IMR-90 (cell line): ENCODE measurements around the gene SALL4. TPM values are rescaled to one million over a fixed set of nuclear protein-coding genes. Genes with fewer than 3 reads are reported as not detected.

Experiments
- ATAC-seq: fragments of 200-7000 bp; cut with Tn5 transposase; 2 replicates; pipeline ENCODE4 v1.9.1; 2020; ENCODE audit warnings: low read depth, mild to moderate bottlenecking, moderate library complexity
- BruUV-seq: library from RNA; stranded (reverse); fragments of 400-500 nt; replicated peaks from 2 replicates; lab custom pipeline; 2021; lab: Mats Ljungman, UMichigan
- CTCF ChIA-PET: fragments of 300-600 bp; formaldehyde crosslinking; extraction: SDS; loops from one replicate; lab custom pipeline; 2021; ENCODE audit warnings: antibody characterized with exemption; lab: Yijun Ruan, JAX
- POLR2A ChIA-PET: fragments of 300-600 bp; sonication (Branson Sonifier 250); formaldehyde crosslinking; loops from one replicate; lab custom pipeline; 2022; ENCODE audit warnings: antibody characterized with exemption; ENCODE audit not compliant: unreplicated experiment; lab: Charles Lee
- DNase-seq: peaks from one replicate; pipeline ENCODE4 v3.0.0; 2013
- H2AFZ ChIP-seq: replicated peaks from 2 replicates; pipeline ENCODE3; 2013; ENCODE audit warnings: low read length, mild to moderate bottlenecking; ENCODE audit not compliant: poor library complexity
- H2AK5ac ChIP-seq: 2 replicates; pipeline ENCODE4 v1.6.1; 2013; ENCODE audit warnings: low read depth, low read length, inconsistent platforms
- H2AK9ac ChIP-seq: replicated peaks from 2 replicates; pipeline ENCODE3; 2013; ENCODE audit warnings: mild to moderate bottlenecking, low read depth, low read length, moderate library complexity; ENCODE audit not compliant: poor library complexity
- H2BK120ac ChIP-seq: 2 replicates; pipeline ENCODE4 v1.6.1; 2013; ENCODE audit warnings: low read depth, low read length, inconsistent platforms
- H2BK15ac ChIP-seq: 3 replicates; pipeline ENCODE4 v1.6.1; 2013; ENCODE audit warnings: low read depth, low read length, inconsistent platforms
- H2BK20ac ChIP-seq: 2 replicates; pipeline ENCODE4 v1.6.1; 2013; ENCODE audit warnings: low read depth, mild to moderate bottlenecking, inconsistent platforms, low read length, moderate library complexity
- H2BK5ac ChIP-seq: 2 replicates; pipeline ENCODE4 v1.6.1; 2013; ENCODE audit warnings: mild to moderate bottlenecking, low read depth, low read length, inconsistent platforms; ENCODE audit not compliant: poor library complexity, severe bottlenecking
- H3K14ac ChIP-seq: replicated peaks from 2 replicates; pipeline ENCODE4 v1.6.1; 2013; ENCODE audit warnings: low read depth, low read length, inconsistent platforms
- H3K18ac ChIP-seq: 2 replicates; pipeline ENCODE4 v1.6.1; 2013; ENCODE audit warnings: low read depth, low read length, control low read depth
- H3K23ac ChIP-seq: 2 replicates; pipeline ENCODE4 v1.6.1; 2013; ENCODE audit warnings: low read depth, low read length, inconsistent platforms
- H3K27ac ChIP-seq: 2 replicates; pipeline ENCODE4 v1.5.1; 2013; ENCODE audit warnings: mild to moderate bottlenecking, control low read depth, low read length; ENCODE audit not compliant: insufficient read depth
- H3K27me3 ChIP-seq: 2 replicates; pipeline ENCODE4 v1.6.1; 2013; ENCODE audit warnings: low read length; ENCODE audit not compliant: control insufficient read depth, insufficient read depth
- H3K36me3 ChIP-seq: 2 replicates; pipeline ENCODE4 v1.6.1; 2013; ENCODE audit warnings: low read length, mixed read lengths; ENCODE audit not compliant: control insufficient read depth, insufficient read depth
- H3K4ac ChIP-seq: 2 replicates; pipeline ENCODE4 v1.6.1; 2013; ENCODE audit warnings: low read depth, low read length, inconsistent platforms
- H3K4me1 ChIP-seq: 2 replicates; pipeline ENCODE4 v1.6.1; 2013; ENCODE audit warnings: low read length, mixed read lengths; ENCODE audit not compliant: control insufficient read depth, insufficient read depth
- H3K4me2 ChIP-seq: 2 replicates; pipeline ENCODE4 v1.6.1; 2013; ENCODE audit warnings: low read depth, mild to moderate bottlenecking, control low read depth, low read length, moderate library complexity
- H3K4me3 ChIP-seq: 2 replicates; pipeline ENCODE4 v1.5.1; 2013; ENCODE audit warnings: low read depth, mild to moderate bottlenecking, control low read depth, low read length, moderate library complexity; ENCODE audit not compliant: insufficient read depth
- H3K56ac ChIP-seq: 2 replicates; pipeline ENCODE4 v1.6.1; 2013; ENCODE audit warnings: low read length, inconsistent platforms; ENCODE audit not compliant: insufficient read depth; ENCODE audit errors: extremely low read depth
- H3K79me1 ChIP-seq, 2 experiments: 2 replicates each; pipeline ENCODE4 v1.6.1; 2013; ENCODE audit warnings: low read length in 2 of 2, inconsistent platforms in 1 of 2, low read depth in 1 of 2
- H3K9ac ChIP-seq: 2 replicates; pipeline ENCODE4 v1.6.1; 2013; ENCODE audit warnings: low read depth, low read length, control low read depth
- H3K9me1 ChIP-seq: 2 replicates; pipeline ENCODE4 v1.6.1; 2013; ENCODE audit warnings: low read length, inconsistent platforms; ENCODE audit not compliant: insufficient read depth
- H3K9me3 ChIP-seq: 2 replicates; pipeline ENCODE4 v1.6.1; 2013; ENCODE audit warnings: low read length; ENCODE audit not compliant: control insufficient read depth, insufficient read depth
- H4K20me1 ChIP-seq: 2 replicates; pipeline ENCODE4 v1.6.1; 2013; ENCODE audit warnings: low read length, inconsistent platforms; ENCODE audit not compliant: insufficient read depth
- H4K5ac ChIP-seq: 2 replicates; pipeline ENCODE4 v1.6.1; 2013; ENCODE audit warnings: mild to moderate bottlenecking, low read depth, low read length, control low read depth
- H4K8ac ChIP-seq, 2 experiments: 2 replicates each; pipeline ENCODE4 v1.6.1; 2013; ENCODE audit warnings: low read depth in 2 of 2, low read length in 2 of 2, control low read depth in 1 of 2, inconsistent platforms in 1 of 2
- H4K91ac ChIP-seq: 2 replicates; pipeline ENCODE4 v1.6.1; 2013; ENCODE audit warnings: low read depth, low read length, inconsistent platforms; ENCODE audit not compliant: insufficient read depth
- CHD1 ChIP-seq: IDR thresholded peaks from 2 replicates; pipeline ENCODE4 v1.6.1; 2012; ENCODE audit warnings: low read depth, low read length, improper control_type of control experiment
- FOS ChIP-seq: fragments of 150-350 bp; IDR thresholded peaks from 2 replicates; pipeline ENCODE4 v1.6.1; 2016; ENCODE audit warnings: low read depth, low read length
- RCOR1 ChIP-seq: IDR thresholded peaks from 2 replicates; pipeline ENCODE4 v1.6.1; 2012; ENCODE audit warnings: mild to moderate bottlenecking, low read length, improper control_type of control experiment; ENCODE audit not compliant: insufficient replicate concordance
- WGBS, 2 experiments: methylation state at CpG; one replicate each; pipeline versions ENCODE4 v1.1.5 to v1.1.7; 2013; ENCODE audit warnings: missing lambda C conversion rate in 2 of 2; ENCODE audit not compliant: insufficient read length in 1 of 2; ENCODE audit errors: extremely low coverage in 2 of 2; 5-methylcytosine and 5-hydroxymethylcytosine counted together
- dilution Hi-C: fragments of 300-500 bp; cut with HindIII; formaldehyde crosslinking; loops from one replicate; pipeline ENCODE4 v1.14.3; 2018; ENCODE audit warnings: low sequenced_read_pairs; ENCODE audit not compliant: unreplicated experiment
- in situ Hi-C: fragments of 300-500 bp; cut with MboI; formaldehyde crosslinking; loops from 3 replicates; pipeline ENCODE4 v1.14.3; 2019; ENCODE audit warnings: low sequenced_read_pairs, inconsistent platforms, mixed read lengths
- intact Hi-C: fragments of 100-400 bp; cut with micrococcal nuclease; formaldehyde crosslinking; loops from 2 replicates; pipeline ENCODE4 v1.10.0; 2022
- polyA plus RNA-seq, 3 experiments: library from polyadenylated mRNA; depleted of rRNA; stranded (reverse); fragments of >200 nt; gene quantifications; 2 replicates each; pipeline ENCODE4 v1.2.3, GENCODE V29; 2012; ENCODE audit warnings: low replicate concordance in 1 of 3
- total RNA-seq: library from RNA; depleted of rRNA; stranded (reverse); fragments of >200 nt; gene quantifications from 2 replicates; pipeline ENCODE4 v1.2.3, GENCODE V29; 2012

SALL4 gene
- total and polyA plus RNA-seq, 2 of the 4 experiments (the other 2 are of a cell fraction): not detected

- in situ Hi-C loops: no loop called here
- Histone ChIP-seq H2AK9ac (no peak overlapping the region), H3K4ac (no peak overlapping the region), H3K14ac (no peak overlapping the region), H3K18ac (no peak overlapping the region), H3K9ac (no peak overlapping the region), H3K9me3 (peaks cover 2% of the 10 kb centered on the region; the same call in 1 of the 2 replicates), H3K23ac (no peak overlapping the region), H2BK15ac (no peak overlapping the region), H2AK5ac (no peak overlapping the region), H3K9me1 (no peaks in the 10 kb centered on the region), H4K91ac (no peak overlapping the region), H3K4me2 (no peak overlapping the region), H2AFZ (no peak overlapping the region), H2BK5ac (no peak overlapping the region), H3K4me3 (no peak overlapping the region), H3K79me1 (no peaks in the 10 kb centered on the region), H4K20me1 (no peaks in the 10 kb centered on the region), H3K27me3 (no peaks in the 10 kb centered on the region; the same call in 1 of the 2 replicates), H2BK20ac (no peak overlapping the region), H3K27ac (no peak overlapping the region), H3K36me3 (no peaks in the 10 kb centered on the region), H4K8ac (no peak overlapping the region), H2BK120ac (no peak overlapping the region), H3K56ac (no peak overlapping the region), H4K5ac (no peak overlapping the region), H3K4me1 (no peaks in the 10 kb centered on the region)
- dilution Hi-C loops: no loop called here
- no TSS peak for BruUV-seq
- ATAC-seq (no peak), DNase-seq (no peak)
- CTCF ChIA-PET: no interaction called here
- TF ChIP-seq CHD1 (no peak), RCOR1 (no peak), FOS (no peak)
- POLR2A ChIA-PET: no interaction called here
- WGBS, 2 experiments: 93% methylated on average over 6 of the region's 14 CpGs; no CpG with 5 or more reads in 1 of the 2 experiments
- intact Hi-C loops: no loop called here
Observed at GRCh38 chr20:51788822-51789221, 13.5 kb downstream of the SALL4 start.
